Fibroblast of villous mesenchyme (primary cell): ENCODE data around the gene KCP. TPM values are rescaled to one million over a fixed set of nuclear protein-coding genes. Genes with fewer than 3 reads are reported as not detected.

Experiments
- DNase-seq: peaks from one replicate; pipeline ENCODE4 v3.0.0-alpha.2; 2010; ENCODE audit warnings: low read depth
- H3K4me3 ChIP-seq: 2 replicates; pipeline ENCODE4 v1.5.1; 2011; ENCODE audit warnings: low read depth, mild to moderate bottlenecking, low read length
- total RNA-seq: library from RNA; depleted of rRNA; stranded (reverse); fragments of >200 nt; gene quantifications from 2 replicates; pipeline ENCODE4 v1.2.3, GENCODE V29; 2012
- TF ChIP-seq, protein P1 (sequence below): IDR thresholded peaks from 2 replicates; pipeline ENCODE4 v1.5.1; 2012; ENCODE audit warnings: low read depth, mild to moderate bottlenecking, low read length; ENCODE audit not compliant: insufficient read depth

Gene KCP
- total RNA-seq, 1 donor: not detected

GRCh38 chr7:128841171-128841690 lies 69.3 kb downstream of the KCP start:
- TF ChIP-seq, protein P1, sequence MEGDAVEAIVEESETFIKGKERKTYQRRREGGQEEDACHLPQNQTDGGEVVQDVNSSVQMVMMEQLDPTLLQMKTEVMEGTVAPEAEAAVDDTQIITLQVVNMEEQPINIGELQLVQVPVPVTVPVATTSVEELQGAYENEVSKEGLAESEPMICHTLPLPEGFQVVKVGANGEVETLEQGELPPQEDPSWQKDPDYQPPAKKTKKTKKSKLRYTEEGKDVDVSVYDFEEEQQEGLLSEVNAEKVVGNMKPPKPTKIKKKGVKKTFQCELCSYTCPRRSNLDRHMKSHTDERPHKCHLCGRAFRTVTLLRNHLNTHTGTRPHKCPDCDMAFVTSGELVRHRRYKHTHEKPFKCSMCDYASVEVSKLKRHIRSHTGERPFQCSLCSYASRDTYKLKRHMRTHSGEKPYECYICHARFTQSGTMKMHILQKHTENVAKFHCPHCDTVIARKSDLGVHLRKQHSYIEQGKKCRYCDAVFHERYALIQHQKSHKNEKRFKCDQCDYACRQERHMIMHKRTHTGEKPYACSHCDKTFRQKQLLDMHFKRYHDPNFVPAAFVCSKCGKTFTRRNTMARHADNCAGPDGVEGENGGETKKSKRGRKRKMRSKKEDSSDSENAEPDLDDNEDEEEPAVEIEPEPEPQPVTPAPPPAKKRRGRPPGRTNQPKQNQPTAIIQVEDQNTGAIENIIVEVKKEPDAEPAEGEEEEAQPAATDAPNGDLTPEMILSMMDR: no peak
- H3K4me3 ChIP-seq: no peak overlapping the region
- no peak for DNase-seq

DNA sequence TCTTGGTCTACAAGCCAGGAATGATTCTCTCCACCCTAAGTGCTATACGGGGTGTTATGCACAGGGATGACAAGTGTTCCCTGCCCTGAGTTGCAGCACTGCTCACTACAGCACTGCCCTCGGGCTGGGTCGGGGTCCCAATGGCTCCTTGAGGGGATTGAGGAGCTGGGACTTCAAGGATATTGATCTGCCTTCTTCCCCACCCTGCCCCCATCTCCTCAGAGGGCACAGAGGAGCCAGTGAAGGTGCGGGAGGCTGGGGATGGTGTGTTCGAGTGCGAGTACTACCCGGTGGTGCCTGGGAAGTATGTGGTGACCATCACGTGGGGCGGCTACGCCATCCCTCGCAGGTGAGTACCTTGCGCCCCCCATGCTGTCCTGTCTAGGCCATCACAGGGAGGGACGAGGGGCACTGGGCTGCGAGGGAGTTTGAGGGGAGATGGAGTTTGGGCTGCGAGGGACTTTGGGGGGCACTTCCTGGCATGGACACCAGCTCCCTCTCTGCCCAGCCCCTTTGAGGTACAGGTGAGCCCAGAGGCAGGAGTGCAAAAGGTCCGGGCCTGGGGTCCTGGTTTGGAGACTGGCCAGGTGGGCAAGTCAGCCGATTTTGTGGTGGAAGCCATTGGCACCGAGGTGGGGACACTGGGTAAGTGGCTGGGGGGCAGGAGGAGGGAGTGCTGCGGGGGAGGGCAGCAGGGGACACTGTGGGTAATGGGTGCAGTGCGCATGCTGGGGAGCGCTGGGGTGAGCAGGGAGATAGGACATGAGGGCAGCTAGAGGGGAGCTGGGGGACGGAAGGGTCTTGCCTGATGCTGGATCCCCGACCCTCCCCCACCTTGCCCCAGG lies 70.0 kb downstream of the KCP start:
- TF ChIP-seq, protein P1: no peak
- DNase-seq: no peak
- H3K4me3 ChIP-seq: no peak overlapping the region

DNA sequence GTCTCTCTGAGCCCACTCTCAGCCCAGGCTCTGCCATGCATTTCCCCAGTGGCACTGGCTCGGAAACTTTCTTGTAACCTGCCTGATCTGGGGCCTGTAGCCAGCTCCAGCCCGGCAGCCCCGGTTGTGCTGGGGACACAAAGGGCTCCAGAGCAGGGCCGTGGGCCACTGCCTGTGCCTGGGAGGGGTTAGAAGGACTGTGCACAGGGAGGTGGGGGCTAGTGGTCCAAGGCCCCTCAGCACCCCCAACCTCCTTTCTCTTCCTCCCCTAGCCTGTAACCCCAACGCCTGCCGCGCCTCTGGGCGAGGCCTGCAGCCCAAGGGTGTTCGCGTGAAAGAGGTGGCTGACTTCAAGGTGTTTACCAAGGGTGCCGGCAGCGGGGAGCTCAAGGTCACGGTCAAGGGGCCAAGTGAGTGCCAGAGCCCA lies 70.7 kb downstream of the KCP start:
- no peak for DNase-seq
- no peak overlapping the region for H3K4me3 ChIP-seq
- TF ChIP-seq, protein P1: no peak

DNA sequence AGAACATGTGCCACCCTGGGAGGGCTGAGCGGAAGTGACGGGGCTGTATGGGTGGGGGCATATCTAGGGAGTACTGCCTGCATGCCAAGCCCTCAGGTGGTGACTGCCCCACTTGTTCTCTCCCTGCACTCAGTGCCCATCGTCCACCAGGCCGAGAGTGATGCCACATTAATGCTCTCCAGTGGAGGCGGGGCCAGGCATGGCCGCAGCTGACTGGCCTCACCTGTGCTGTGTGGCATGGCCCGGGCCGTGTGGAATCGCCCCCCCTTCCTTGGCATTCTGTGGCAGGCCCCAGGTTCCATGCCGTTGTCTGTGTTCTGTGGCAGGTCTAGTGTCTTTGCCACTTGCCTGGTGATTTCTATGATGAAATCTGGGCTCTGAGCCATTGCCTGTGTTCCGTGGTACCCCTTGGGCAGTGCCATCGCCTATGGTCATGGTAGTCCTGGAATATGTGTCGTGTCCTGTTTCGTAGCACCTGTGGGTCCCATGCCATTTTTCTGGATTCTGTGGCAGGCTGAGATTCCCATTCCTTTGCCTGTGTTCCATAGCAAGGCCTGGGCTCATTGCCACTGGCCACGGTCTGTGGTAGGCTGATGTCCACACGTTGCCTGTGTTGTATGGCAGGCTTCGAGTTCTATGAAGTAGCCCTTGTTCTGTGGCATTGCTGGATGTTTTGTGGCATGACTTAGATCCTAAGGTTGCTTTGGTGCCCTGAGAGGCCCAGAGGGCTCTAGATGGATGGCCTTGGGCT lies 71.4 kb downstream of the KCP start:
- TF ChIP-seq, protein P1: no peak
- H3K4me3 ChIP-seq: no peak overlapping the region
- no peak for DNase-seq

DNA sequence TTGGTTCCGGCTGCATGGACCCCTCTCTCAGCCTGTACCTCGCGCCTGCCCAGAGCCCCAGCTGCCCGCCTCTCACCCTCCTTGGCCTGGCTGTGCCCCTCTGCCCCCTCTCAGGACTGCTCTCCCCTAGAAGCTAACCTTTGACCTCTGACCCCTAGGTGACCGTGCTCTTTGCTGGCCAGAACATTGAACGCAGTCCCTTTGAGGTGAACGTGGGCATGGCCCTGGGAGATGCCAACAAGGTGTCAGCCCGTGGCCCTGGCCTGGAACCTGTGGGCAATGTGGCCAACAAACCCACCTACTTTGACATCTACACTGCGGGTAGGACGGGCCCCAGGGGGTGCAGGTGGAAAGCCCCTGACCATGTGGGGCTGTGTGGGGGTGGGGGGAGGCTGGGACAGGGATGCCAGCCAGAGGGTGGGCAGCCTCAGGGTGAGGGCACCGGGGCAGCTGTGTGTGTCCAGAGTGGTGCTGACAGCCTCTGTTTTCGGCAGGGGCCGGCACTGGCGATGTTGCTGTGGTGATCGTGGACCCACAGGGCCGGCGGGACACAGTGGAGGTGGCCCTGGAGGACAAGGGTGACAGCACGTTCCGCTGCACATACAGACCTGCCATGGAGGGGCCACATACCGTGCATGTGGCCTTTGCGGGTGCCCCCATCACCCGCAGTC lies 72.3 kb downstream of the KCP start:
- no peak overlapping the region for H3K4me3 ChIP-seq
- no peak for DNase-seq
- TF ChIP-seq, protein P1: no peak

DNA sequence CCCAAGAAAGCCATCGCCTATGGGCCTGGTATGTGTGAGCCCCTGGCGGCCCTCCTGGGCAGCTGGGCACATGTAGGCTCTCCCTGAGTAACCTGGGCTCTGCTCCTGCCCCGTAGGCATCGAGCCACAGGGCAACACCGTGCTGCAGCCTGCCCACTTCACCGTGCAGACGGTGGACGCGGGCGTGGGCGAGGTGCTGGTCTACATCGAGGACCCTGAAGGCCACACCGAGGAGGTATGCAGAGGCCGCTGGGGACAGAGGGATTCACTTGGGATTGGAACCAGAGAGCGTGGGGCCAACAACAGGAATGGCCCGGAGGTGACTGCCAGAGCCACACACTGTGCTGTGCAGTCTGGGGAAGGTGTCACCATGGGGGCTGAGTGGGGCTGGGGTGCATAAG lies 73.0 kb downstream of the KCP start:
- DNase-seq: no peak
- TF ChIP-seq, protein P1: no peak

More for the DNA sequence above, 73.0 kb downstream of the KCP start:
- H3K4me3 ChIP-seq: no peak overlapping the region
